Duodenal mucosa (tissue), 2 donors: ENCODE data around the gene RAB25.
"Not testable (repeated sequence)": the region's sequence is repeated elsewhere in the genome, so short reads cannot be mapped to it uniquely, and the experiment has no call there.

Source experiments
- H3K27ac ChIP-seq: one replicate; pipeline ENCODE4 v1.7.0; 2013; ENCODE audit warnings: low read depth, low read length
- H3K27me3 ChIP-seq, 2 donors: one replicate each; pipeline ENCODE4 v1.7.0; 2013; ENCODE audit warnings: low read length in 2 of 2, control low read depth in 1 of 2; ENCODE audit not compliant: insufficient read depth in 2 of 2, control insufficient read depth in 1 of 2
- H3K36me3 ChIP-seq, 2 donors: one replicate each; pipeline ENCODE4 v1.7.0; 2013; ENCODE audit warnings: low read length in 2 of 2, control low read depth in 1 of 2; ENCODE audit not compliant: insufficient read depth in 2 of 2, control insufficient read depth in 1 of 2
- H3K4me1 ChIP-seq, 2 donors: one replicate each; pipeline ENCODE4 v1.7.0; 2013; ENCODE audit warnings: low read length in 2 of 2, control low read depth in 1 of 2; ENCODE audit not compliant: insufficient read depth in 2 of 2, control insufficient read depth in 1 of 2
- H3K4me3 ChIP-seq, 2 donors: one replicate each; pipeline ENCODE4 v1.7.0; 2013; ENCODE audit warnings: low read length in 2 of 2, low read depth in 1 of 2
- H3K9ac ChIP-seq, 2 donors: one replicate each; pipeline ENCODE4 v1.7.0; 2013; ENCODE audit warnings: low read length in 2 of 2, low read depth in 1 of 2
- H3K9me3 ChIP-seq, 2 donors: one replicate each; pipeline ENCODE4 v1.7.0; 2013; ENCODE audit warnings: low read length in 2 of 2, control low read depth in 1 of 2; ENCODE audit not compliant: control insufficient read depth in 1 of 2

The RAB25 gene

DNA sequence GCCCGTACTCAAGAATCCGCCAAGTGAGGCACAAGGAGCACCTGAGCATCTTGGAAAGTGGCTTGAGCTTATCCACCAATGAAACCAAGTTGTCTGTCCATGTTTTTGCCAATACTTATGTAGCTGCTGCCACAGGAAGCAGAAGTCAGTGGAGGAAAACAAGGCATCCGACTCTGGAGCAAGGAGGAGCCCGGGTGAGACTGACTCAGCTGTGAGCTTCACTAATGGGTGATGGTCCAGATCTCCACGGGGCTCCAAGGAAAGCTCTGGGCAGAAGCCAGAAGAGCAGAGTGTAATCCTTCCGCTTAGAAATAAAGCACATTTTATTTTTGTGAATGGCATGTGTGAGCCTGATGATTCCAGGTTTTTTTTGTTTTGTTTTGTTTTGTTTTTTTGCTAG lies 27.9 kb upstream of the RAB25 start:
- no peaks in the 10 kb centered on the region for H3K9me3 ChIP-seq
- no peak overlapping the region for H3K9ac ChIP-seq
- no peaks in the 10 kb centered on the region for H3K4me1 ChIP-seq
- no peaks in the 10 kb centered on the region for H3K27me3 ChIP-seq
- H3K36me3 ChIP-seq, result peaks cover 0 to 15% of the 10 kb centered on the region in 2 donors
- H3K4me3 ChIP-seq, result no peak overlapping the region
- no peak overlapping the region for H3K27ac ChIP-seq

DNA sequence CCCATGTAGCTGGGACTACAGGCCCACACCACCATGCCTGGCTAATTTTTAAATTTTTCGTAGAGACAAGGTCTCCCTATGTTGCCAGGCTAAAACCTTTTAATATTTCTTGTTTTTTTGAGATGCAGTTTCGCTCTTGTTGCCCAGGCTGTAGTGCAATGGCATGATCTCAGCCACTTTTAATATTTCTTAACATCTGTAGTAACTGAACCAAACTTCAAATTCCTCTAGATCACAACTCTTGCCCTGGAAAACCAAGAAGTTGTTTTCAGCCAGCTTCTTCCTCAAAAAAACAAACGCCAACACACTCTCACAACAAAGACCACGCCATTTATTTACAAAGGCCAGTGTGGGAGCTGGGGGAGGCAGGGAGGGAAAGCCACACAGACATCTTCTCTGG lies 26.0 kb upstream of the RAB25 start:
- H3K36me3 ChIP-seq, result peaks cover 0 to 15% of the 10 kb centered on the region in 2 donors
- not testable (repeated sequence) for H3K27ac ChIP-seq, H3K27me3 ChIP-seq, H3K4me3 ChIP-seq, H3K4me1 ChIP-seq, H3K9me3 ChIP-seq, H3K9ac ChIP-seq

DNA sequence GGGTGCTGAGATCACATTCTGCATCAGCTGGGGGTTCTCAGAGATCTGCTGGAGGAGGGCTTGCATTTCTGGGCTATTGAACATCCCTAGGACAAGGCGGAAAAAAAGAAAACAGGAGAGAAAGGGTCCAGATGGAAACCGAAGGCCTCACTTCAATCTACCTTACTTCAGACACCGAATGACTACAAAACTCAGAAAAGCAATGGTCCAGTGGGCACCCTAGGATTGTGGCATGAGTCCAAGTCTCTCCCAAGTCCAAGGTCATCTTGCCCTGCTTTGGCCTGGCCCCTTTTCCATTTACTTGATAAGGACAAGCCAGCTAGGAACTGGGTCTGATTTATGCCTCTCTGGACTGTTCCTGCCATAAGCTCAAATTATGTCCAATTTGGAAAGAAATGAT lies 18.1 kb upstream of the RAB25 start:
- H3K27ac ChIP-seq, result no peak overlapping the region
- no peaks in the 10 kb centered on the region for H3K4me1 ChIP-seq
- H3K36me3 ChIP-seq, result peaks cover 0 to 32% of the 10 kb centered on the region in 2 donors
- H3K4me3 ChIP-seq, result no peak overlapping the region
- H3K9ac ChIP-seq, result no peak overlapping the region
- no peaks in the 10 kb centered on the region for H3K9me3 ChIP-seq
- no peaks in the 10 kb centered on the region for H3K27me3 ChIP-seq

DNA sequence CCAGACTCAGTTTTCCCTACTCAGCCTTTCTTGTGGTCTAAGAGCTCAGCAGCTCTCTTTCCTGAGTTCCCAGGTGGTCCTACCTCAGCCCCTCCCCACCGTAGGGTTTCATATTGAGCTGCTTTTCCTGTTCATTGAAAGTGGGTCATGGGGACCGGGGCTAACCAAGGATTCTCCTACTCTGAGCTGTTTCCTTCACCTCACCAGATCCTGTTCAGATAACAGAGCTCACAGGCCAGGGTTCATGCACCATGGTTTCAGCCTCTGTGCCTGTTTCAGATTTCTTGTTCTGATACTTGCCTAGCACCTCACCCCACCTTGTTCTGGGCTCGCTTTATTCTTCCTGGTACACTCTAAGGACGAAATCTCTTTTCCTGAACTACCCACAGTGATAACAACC lies 15.9 kb upstream of the RAB25 start:
- H3K36me3 ChIP-seq, result peaks cover 7 to 54% of the 10 kb centered on the region in 2 donors
- no peaks in the 10 kb centered on the region for H3K4me1 ChIP-seq
- no peak overlapping the region for H3K9ac ChIP-seq
- H3K4me3 ChIP-seq, result no peak overlapping the region
- no peak overlapping the region for H3K27ac ChIP-seq
- H3K27me3 ChIP-seq, result no peaks in the 10 kb centered on the region
- H3K9me3 ChIP-seq, result no peaks in the 10 kb centered on the region

DNA sequence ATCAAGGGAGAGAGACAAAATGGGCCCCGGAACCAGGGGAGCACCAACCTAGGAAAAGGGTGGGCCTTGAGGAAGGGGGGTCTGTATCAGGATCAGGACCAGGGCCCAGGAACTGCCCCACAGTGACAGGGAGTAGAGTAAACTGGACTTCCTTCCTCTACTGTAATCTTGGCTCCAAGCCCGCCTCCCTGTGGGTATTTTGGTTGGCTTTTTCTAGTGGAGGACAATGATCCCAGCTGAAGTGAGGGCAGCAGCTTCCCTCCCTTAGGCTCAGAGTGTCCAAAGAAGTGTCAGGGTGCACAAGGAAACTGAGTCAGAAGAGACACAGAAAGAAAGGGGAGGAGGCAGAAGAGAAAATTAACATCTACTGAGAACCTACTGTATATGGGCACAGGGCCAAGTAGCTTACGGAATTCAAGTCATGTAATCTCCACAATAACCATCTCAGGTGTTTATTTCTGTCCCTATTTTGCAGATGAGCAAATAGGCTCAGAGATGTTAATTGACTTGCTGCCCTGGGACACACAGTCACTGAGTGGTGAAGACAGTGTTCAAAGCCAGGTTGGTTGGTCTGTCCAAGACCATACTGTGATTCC lies 12.2 kb upstream of the RAB25 start:
- Histone ChIP-seq H3K27me3 (no peaks in the 10 kb centered on the region), H3K4me3 (no peak overlapping the region), H3K9me3 (no peaks in the 10 kb centered on the region), H3K9ac (no peak overlapping the region), H3K27ac (no peak overlapping the region), H3K36me3 (peaks cover 7 to 32% of the 10 kb centered on the region in 2 donors), H3K4me1 (peaks cover 0 to 6% of the 10 kb centered on the region in 2 donors)

DNA sequence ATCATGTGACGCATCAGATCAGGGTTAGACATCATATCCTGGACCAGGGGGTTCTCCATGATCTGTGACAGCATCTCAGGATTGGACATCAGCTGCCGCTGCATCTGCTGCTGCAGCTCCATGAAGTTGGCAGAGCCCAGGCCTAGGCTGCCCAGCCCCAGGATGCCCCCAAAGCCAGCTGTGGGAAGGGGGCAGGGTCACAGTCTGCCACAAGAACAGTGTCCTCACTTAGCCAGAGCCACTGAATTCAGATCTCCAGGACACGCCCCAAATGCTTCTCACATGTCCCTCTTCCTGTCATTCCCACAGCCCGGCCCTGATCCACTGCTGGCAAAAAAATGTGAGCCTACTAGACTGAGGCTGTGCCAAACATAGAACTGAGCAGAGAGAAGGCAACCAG lies 10.6 kb upstream of the RAB25 start:
- Histone ChIP-seq H3K9ac (no peak overlapping the region), H3K9me3 (no peaks in the 10 kb centered on the region), H3K4me1 (peaks cover 2 to 11% of the 10 kb centered on the region in 2 donors), H3K36me3 (peaks cover 7 to 27% of the 10 kb centered on the region in 2 donors), H3K4me3 (no peak overlapping the region), H3K27ac (no peak overlapping the region), H3K27me3 (no peaks in the 10 kb centered on the region)

DNA sequence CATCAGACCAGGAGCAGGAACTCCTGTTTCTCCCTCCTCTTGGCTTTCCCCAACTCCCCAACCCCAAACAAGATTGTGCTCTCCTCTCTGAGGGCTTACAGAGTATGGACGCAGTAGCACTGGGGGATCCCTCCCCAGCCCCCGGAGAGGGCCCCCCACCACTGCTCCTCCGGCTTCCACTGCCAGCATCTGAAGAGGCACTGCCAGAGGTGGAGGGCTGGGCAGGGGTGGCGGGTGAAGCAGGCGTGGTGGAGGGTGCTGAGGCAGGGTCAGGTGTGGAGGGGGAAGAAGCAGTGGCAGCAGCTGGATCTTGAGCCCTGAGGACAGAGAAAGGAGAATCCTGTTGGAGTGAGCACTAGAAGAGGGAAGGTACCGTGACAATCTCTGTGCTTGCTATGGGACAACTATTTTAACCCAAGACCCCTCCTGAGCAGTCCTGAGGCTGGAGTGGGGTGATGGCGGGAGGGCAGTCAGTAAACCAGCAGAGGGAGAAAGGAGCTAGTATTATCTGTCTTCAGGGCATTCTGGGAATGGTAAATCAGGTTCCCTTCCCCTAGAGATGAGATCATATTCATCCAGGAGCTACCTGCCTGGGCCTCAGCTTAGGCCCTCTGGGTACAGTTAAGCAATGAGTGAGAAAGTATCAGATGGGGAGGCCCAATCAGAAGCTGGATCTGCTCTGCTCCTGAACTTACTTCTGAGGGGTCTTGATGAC lies 9.8 kb upstream of the RAB25 start:
- Histone ChIP-seq H3K4me3 (no peak overlapping the region), H3K36me3 (peaks cover 7 to 27% of the 10 kb centered on the region in 2 donors), H3K27ac (no peak overlapping the region), H3K9ac (no peak overlapping the region), H3K4me1 (peaks cover 7 to 19% of the 10 kb centered on the region in 2 donors), H3K9me3 (no peaks in the 10 kb centered on the region), H3K27me3 (no peaks in the 10 kb centered on the region)

DNA sequence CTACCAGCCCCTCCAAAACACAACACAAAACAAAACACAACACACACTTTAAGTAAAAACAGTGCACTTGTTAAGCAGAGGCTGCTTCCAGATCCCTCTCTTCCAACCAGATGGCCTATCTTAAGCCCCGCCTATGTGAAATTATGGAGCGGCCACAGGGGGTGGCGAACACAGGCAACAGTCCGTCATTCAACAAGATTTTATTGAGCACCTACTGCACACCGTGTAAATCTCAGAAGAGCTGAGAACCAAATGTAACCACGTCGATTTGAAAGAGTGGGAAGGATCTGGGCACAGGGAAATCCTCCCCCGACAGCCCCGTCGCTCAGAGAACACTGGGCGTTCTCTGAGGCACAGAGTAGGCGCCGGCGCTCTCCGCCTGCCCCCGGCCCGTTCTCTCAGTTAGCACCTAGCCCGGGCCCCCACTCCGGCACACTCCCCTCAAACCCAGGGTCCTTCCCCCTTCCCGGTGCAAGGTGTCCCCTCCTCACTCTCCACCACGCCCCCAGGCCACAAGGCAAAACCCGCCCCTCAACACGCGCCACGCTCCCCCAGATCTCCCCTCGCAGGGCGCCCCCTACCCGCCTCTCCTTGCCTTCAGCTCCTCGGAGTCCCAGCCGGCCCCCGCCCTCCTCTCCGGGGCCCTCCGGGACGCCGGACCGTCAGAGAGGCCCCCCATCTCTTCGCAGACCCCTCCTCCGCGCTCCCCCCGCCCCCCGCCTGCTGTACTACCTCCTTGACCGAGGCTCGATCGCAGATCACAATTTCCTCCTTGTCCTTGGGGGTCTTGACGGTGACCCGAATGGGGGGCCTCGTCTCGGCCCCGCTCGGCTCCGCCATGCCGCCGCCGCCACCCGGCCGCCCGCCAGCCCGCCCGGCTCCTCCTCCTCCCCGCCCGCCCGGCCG lies 7.8 kb upstream of the RAB25 start:
- Histone ChIP-seq H3K27ac (no peak overlapping the region), H3K4me3 (peak overlapping the region; percentile 71 to 78), H3K9ac (peak overlapping the region; percentile 44 to 60), H3K36me3 (peaks cover 5 to 24% of the 10 kb centered on the region in 2 donors), H3K27me3 (no peaks in the 10 kb centered on the region), H3K4me1 (peaks cover 7 to 24% of the 10 kb centered on the region in 2 donors), H3K9me3 (no peaks in the 10 kb centered on the region)

DNA sequence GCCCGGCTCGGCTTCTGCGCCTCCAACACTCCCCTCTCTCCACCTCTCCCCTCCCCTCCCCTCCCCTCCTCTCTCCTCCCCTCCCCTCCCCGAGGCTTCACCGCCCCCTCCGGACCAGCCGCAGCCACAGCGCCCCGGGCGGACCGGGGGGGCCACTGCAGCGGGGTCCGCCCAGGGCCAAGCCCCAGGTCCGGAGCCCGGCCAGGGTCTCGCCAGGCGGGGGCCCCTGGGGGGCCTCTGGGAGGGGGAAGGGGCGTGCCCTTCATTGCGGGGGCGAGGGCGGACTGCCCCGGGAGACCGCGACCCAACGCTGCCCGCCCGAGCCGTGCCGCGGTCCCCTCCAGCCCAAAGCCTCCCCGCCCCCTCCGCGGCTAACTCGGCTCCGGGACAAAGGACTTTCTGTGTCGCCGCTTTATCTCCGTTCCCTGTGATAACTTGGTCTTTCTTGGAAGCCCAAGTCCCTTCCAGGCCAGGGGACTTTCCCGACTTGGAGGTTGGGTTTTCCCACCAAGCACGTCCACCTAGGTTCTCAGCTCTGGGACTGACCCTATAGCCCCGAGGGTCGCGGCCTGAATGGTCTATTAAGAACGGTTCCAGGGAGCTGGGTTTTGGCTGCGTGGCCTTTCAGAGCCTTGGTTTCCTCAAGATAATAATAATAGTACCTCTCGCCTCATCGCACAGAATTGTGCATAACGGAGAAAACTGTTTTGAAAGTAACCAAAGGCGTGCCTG lies 7.0 kb upstream of the RAB25 start, which contains the start of gene UBQLN4:
Gene UBQLN4, minus strand, starts transcription at position 31 of the 732 bp plus-strand sequence. CDS start 97 bp downstream, outside the sequence.
- Histone ChIP-seq H3K4me1 (peaks cover 7 to 24% of the 10 kb centered on the region in 2 donors), H3K36me3 (peaks cover 0 to 21% of the 10 kb centered on the region in 2 donors), H3K4me3 (peak within 1 kb of the TSS; percentile 98), H3K9ac (peak within 1 kb of the TSS; percentile 94 to 95), H3K9me3 (no peaks in the 10 kb centered on the region), H3K27me3 (no peaks in the 10 kb centered on the region), H3K27ac (peak within 1 kb of the TSS; percentile 82)
